Mammary epithelial cell (primary cell): ENCODE measurements around the gene GON4L.

Experiments used
- EZH2 ChIP-seq: IDR thresholded peaks from 2 replicates; pipeline ENCODE4 v1.6.1; 2012; ENCODE audit warnings: low read length, inconsistent platforms, borderline replicate concordance
- TF ChIP-seq, protein P1 (sequence below), 2 donors: IDR thresholded peaks in 1 of 2; conservative IDR thresholded peaks in 1 of 2; 2 replicates each; pipeline ENCODE4 v1.5.1; 2011 to 2012; ENCODE audit warnings: inconsistent platforms in 2 of 2, low read length in 2 of 2, mild to moderate bottlenecking in 2 of 2, control low read depth in 1 of 2, low read depth in 1 of 2; ENCODE audit not compliant: insufficient read depth in 1 of 2; ENCODE audit errors: extremely low read depth in 1 of 2

DNA sequence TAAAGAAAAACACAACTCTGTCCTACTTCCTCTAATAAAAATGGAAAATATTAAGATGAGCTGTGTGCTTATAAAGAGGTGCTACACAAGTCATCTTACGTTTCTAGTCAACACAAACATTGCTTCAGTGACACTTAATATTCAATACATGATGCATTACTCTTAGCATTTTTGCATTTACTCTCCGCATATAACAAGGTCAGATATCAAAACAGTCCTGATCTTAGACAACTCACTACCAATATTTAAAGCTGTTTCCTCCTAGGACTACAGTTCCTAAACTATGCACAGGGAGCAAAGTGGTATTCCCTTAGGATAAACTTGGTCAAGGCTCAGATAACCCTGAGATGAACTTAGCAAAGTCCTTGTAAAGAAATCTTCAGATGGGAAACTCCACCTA is 41.9 kb upstream of the GON4L start:
- no peak for TF ChIP-seq EZH2
- TF ChIP-seq, protein P1, sequence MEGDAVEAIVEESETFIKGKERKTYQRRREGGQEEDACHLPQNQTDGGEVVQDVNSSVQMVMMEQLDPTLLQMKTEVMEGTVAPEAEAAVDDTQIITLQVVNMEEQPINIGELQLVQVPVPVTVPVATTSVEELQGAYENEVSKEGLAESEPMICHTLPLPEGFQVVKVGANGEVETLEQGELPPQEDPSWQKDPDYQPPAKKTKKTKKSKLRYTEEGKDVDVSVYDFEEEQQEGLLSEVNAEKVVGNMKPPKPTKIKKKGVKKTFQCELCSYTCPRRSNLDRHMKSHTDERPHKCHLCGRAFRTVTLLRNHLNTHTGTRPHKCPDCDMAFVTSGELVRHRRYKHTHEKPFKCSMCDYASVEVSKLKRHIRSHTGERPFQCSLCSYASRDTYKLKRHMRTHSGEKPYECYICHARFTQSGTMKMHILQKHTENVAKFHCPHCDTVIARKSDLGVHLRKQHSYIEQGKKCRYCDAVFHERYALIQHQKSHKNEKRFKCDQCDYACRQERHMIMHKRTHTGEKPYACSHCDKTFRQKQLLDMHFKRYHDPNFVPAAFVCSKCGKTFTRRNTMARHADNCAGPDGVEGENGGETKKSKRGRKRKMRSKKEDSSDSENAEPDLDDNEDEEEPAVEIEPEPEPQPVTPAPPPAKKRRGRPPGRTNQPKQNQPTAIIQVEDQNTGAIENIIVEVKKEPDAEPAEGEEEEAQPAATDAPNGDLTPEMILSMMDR (conservative IDR thresholded peaks at IDR 0.05 in 1 of 2, IDR thresholded peaks at IDR 0.05 in 1 of 2; ENCODE audit: extremely low read depth in 1 of 2, insufficient read depth in 1 of 2, low read depth in 1 of 2, low read length in 2 of 2) = no peak
